GM12874 (cell line): Measurements from ENCODE around the gene BSDC1.

Experiments
- TF ChIP-seq, protein P1 (sequence below): IDR thresholded peaks from 2 replicates; pipeline ENCODE4 v1.5.1; 2011; ENCODE audit warnings: low read depth, mild to moderate bottlenecking, control low read depth, low read length, moderate library complexity; ENCODE audit not compliant: insufficient read depth

Gene BSDC1

GRCh38 chr1:32352239-32352745, 41.9 kb downstream of the BSDC1 start:
- TF ChIP-seq, protein P1, sequence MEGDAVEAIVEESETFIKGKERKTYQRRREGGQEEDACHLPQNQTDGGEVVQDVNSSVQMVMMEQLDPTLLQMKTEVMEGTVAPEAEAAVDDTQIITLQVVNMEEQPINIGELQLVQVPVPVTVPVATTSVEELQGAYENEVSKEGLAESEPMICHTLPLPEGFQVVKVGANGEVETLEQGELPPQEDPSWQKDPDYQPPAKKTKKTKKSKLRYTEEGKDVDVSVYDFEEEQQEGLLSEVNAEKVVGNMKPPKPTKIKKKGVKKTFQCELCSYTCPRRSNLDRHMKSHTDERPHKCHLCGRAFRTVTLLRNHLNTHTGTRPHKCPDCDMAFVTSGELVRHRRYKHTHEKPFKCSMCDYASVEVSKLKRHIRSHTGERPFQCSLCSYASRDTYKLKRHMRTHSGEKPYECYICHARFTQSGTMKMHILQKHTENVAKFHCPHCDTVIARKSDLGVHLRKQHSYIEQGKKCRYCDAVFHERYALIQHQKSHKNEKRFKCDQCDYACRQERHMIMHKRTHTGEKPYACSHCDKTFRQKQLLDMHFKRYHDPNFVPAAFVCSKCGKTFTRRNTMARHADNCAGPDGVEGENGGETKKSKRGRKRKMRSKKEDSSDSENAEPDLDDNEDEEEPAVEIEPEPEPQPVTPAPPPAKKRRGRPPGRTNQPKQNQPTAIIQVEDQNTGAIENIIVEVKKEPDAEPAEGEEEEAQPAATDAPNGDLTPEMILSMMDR: no peak

DNA sequence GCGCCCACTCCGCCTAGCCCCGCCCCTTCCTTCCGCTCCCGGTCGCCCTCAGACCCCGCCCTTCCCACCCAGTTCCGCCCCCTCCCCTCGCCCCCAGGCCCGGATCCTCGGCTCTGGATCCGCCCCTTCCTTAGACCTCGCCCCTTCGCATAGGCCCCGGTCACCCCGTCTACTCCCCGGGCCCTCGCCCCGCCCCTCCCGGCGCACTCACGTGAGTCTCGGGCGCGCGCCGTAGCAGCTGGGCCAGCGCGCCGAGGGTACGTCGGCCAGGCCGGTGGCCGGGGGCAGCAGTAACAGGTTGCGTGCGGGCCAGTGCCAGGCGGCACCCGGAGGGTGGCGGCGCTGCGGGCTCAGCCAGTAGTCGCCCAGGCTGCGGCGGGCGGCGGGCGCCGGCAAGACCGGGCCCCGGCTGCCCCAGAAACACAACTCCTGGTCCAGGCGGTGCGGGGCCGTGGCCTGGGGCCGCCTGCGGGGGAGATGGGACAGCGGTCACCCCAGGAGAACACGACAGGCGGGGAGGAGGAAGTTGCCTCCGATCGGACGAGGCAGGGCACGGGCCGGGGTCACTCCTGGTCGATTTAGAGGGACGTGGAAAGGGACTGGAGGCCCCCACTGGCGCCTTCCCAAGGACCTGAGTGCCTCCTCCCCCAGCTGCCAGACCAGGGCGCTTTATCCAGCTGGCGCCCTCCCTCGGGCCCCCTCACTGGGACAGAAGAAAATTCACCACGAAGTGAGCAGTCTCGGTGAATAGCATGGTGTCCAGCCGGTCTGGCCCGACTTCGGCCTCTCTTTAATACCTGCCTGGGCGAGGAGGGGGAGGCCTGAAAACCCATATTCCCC, 42.6 kb downstream of the BSDC1 start:
- TF ChIP-seq, protein P1: 0 out of 2 replicates have a peak, but pooled peaks have one; percentile 3

GRCh38 chr1:32350785-32351398, 43.3 kb downstream of the BSDC1 start:
- TF ChIP-seq, protein P1: peak; percentile 62

- TF ChIP-seq, protein P1: no peak
Observed at GRCh38 chr1:32349211-32349708, 45.0 kb downstream of the BSDC1 start.

DNA sequence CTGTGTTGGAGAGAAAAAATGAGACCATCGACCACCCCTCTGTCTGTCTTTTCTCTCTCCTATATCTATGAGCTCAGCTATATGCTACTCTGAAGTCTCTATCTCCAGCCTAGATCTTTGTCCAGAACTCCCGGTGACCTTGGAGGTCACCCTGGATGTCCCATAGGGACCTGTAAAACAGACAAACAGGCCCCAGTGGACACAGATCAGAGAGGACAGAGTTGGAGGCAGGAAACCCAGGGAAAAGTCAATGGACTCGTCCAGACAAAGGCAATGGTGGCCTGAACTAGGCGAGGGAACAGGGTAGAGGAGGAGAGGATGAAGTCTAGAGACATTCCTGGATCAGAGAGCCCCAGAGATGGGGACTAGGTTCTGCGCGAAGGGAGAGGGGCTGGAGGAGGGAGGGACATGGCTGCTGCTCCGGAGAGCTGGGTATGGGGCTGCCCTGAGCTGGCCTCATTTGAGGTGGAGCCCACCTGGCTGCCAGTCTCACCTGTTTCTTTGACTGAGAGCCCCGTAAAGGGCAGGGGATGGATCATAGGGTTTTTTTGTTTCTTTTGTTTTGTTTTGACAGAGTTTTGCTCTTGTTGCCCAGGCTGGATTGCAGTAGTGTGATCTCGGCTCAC, 47.6 kb downstream of the BSDC1 start:
- TF ChIP-seq, protein P1: no peak

- TF ChIP-seq, protein P1: no peak
Observed at GRCh38 chr1:32345289-32345827, 48.9 kb downstream of the BSDC1 start.

- TF ChIP-seq, protein P1: no peak
Observed at GRCh38 chr1:32342704-32343103, 51.5 kb downstream of the BSDC1 start.
